ENCODE data around the gene TMEM181. TPM values are rescaled to one million over a fixed set of nuclear protein-coding genes. Genes with fewer than 3 reads are reported as not detected.

The TMEM181 gene
- polyA plus RNA-seq, 2 of the 4 experiments (the other 2 are of a cell fraction): 11.6 to 21.1 TPM

DNA sequence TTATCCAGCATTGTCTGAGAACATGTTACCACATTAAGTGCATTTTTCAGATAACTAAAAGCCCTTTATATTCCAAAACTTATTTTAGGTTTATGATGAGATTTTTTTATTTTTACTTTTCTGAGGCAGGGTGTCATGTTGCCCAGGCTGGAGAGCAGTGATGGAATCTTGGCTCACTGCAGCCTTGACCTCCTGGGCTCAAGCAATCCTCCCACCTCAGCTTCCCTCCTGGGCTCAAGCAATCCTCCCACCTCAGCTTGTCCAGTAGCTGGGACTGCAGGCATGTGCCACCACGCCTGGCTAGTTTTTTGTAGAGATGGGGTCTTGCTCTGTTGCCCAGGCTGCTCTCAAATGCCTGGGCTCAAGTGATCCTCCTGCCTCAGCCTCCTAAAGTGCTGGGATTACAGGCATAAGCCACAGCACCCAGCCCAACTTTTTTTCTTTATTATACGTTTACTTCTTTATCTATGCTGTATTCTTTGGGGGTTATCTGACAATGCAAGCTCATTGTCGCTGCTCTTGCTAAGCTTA is 78.5 kb downstream of the TMEM181 start:
- Histone ChIP-seq H3K9me3 (no peaks in the 10 kb centered on the region), H3K4me3 (no peak overlapping the region), H3K4me2 (no peak overlapping the region), H3K27ac (no peak overlapping the region), H3K4me1 (peaks cover 12% of the 10 kb centered on the region; the same call in 1 of the 3 replicates)
- POLR2A ChIA-PET: no interaction called here
- ATAC-seq (no peak; a peak in 1 of 6 replicates), FAIRE-seq (no peak), DNase-seq (ENCODE audit: low read depth in 1 of 2, low spot score in 1 of 2) (no peak)
- CTCF ChIA-PET: interaction anchor here (0.8 to 1.4 kb wide), 3 partner anchors 8 to 69 kb away, joined by 3 to 5 read pairs (median 4); no protein-coding TSS in a partner anchor
- 88% methylated on average over 3 of the region's 3 CpGs for WGBS (ENCODE audit: missing lambda C conversion rate)
- TF ChIP-seq, protein P1, sequence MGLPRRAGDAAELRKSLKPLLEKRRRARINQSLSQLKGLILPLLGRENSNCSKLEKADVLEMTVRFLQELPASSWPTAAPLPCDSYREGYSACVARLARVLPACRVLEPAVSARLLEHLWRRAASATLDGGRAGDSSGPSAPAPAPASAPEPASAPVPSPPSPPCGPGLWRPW (IDR thresholded peaks at IDR 0.05): no peak
- TF ChIP-seq HEYL (CRISPR knock-in tag; IDR thresholded peaks at IDR 0.05) (no peak), FOSL2 (IDR thresholded peaks at IDR 0.05) (no peak), FOSL2 (CRISPR knock-in tag; IDR thresholded peaks at IDR 0.05) (no peak), CBX8 (IDR thresholded peaks at IDR 0.05) (no peak), RFX5 (IDR thresholded peaks at IDR 0.05) (no peak)
- TF ChIP-seq, protein P2, sequence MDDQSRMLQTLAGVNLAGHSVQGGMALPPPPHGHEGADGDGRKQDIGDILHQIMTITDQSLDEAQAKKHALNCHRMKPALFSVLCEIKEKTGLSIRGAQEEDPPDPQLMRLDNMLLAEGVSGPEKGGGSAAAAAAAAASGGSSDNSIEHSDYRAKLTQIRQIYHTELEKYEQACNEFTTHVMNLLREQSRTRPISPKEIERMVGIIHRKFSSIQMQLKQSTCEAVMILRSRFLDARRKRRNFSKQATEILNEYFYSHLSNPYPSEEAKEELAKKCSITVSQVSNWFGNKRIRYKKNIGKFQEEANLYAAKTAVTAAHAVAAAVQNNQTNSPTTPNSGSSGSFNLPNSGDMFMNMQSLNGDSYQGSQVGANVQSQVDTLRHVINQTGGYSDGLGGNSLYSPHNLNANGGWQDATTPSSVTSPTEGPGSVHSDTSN (IDR thresholded peaks at IDR 0.05): no peak
- TF ChIP-seq, protein P3, sequence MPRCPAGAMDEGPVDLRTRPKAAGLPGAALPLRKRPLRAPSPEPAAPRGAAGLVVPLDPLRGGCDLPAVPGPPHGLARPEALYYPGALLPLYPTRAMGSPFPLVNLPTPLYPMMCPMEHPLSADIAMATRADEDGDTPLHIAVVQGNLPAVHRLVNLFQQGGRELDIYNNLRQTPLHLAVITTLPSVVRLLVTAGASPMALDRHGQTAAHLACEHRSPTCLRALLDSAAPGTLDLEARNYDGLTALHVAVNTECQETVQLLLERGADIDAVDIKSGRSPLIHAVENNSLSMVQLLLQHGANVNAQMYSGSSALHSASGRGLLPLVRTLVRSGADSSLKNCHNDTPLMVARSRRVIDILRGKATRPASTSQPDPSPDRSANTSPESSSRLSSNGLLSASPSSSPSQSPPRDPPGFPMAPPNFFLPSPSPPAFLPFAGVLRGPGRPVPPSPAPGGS (IDR thresholded peaks at IDR 0.05): no peak

DNA sequence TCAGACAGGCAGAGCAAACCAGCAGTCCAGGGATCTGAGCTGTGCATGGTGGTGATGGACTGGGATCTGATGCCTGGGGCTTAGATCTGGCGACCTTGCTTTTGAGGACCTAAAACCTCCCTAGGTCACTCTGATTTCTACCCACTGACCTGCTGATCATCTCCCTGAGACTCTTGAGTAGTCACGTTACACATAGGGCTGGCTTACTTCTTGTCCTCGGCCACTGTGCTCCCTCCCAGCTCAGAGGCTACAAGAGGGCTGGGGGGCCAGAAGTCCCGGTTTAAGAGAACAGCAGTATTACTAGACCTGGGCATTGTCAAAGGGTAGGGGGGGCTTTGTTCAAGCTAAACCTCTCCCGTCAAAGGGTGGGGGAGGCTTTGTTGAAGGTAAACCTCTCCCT is 79.2 kb downstream of the TMEM181 start:
- POLR2A ChIA-PET: no interaction called here
- Histone ChIP-seq H3K4me1 (peaks cover 14% of the 10 kb centered on the region; the same call in 1 of the 3 replicates), H3K4me3 (no peak overlapping the region), H3K9me3 (no peaks in the 10 kb centered on the region), H3K27ac (no peak overlapping the region), H3K4me2 (no peak overlapping the region)
- CTCF ChIA-PET: interaction anchor here (0.8 to 1.4 kb wide), 4 partner anchors 9 to 69 kb away, joined by 3 to 5 read pairs (median 4); no protein-coding TSS in a partner anchor
- TF ChIP-seq MAZ (IDR thresholded peaks at IDR 0.05; ENCODE audit: borderline replicate concordance, low read depth, low read length): no peak
- FAIRE-seq: no peak
- ATAC-seq: peak in 1 of 2 experiments; percentile 24; a peak in 1 of 6 replicates
- DNase-seq (ENCODE audit: low read depth in 1 of 2, low spot score in 1 of 2): no peak
- WGBS (ENCODE audit: missing lambda C conversion rate): 91% methylated on average over 5 of the region's 5 CpGs

DNA sequence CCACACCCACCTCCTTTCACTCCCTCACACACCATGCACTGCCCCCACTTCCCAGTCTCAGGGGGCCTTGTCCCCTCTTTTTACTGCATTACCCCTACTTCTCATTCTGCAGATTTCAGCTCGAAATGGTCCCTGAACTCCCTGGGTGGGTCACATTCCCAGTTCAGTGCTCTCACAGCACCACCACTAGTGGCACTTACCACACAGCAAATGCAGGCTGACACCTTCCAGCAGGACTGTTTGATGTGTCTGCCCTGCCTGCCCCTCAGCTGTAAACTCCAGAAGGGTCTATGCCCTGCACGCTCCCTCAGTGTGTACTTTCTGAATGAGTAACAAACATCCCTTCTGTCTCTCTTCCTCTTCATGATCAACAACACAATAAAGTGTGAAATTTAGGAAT is 80.6 kb downstream of the TMEM181 start:
- FAIRE-seq: no peak

DNA sequence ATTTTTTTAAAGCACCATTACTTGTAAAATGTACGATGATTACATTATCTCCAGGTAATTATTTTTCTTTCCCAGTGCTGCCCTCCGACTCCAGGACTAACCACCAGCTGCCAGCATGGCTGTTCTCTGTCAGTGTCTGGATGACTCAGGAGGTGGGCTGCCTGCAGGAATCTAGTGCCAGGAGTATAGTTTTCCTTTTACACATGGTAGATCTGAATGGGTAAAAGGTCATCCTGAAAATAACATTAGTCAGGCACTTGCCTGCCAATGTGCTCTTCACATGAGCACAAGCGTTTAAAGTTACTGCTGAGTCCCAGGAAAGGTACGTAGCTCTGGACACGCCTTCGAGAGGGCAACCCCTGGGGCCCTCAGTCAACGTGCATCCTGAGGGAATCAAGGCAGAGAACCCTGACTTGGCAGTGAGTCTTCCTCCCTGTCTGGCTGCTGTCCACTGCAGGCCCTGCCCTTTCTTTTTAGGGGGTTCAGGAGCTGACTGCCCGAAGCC is 82.3 kb downstream of the TMEM181 start:
- 94% methylated on average over 3 of the region's 8 CpGs for WGBS (ENCODE audit: missing lambda C conversion rate)
- ATAC-seq: no peak
- ChIA-PET CTCF (interaction anchor here (1.3 kb wide), 1 partner anchor 49 kb away, joined by 3 read pairs; no protein-coding TSS in a partner anchor), POLR2A (no interaction called here)
- no peak overlapping the region for H3K27ac ChIP-seq
- FAIRE-seq: no peak
- TF ChIP-seq FOSB (CRISPR knock-in tag; IDR thresholded peaks at IDR 0.05) (no peak), MYC (IDR thresholded peaks at IDR 0.05; ENCODE audit: borderline replicate concordance, low read length) (no peak), GATA3 (IDR thresholded peaks at IDR 0.05; ENCODE audit: borderline replicate concordance) (no peak)
- no peak overlapping the region for H3K4me3 ChIP-seq
- peaks cover 19% of the 10 kb centered on the region for H3K4me1 ChIP-seq
- H3K4me2 ChIP-seq: peak overlapping the region; percentile 79; the same call in 2 of the 3 replicates
- H3K9me3 ChIP-seq: no peaks in the 10 kb centered on the region
- no peak for DNase-seq (ENCODE audit: low read depth in 1 of 2, low spot score in 1 of 2)

More for the DNA sequence above, 80.6 kb downstream of the TMEM181 start:
- Histone ChIP-seq H3K4me3 (no peak overlapping the region), H3K27ac (no peak overlapping the region), H3K4me1 (peaks cover 18% of the 10 kb centered on the region), H3K4me2 (no peak overlapping the region), H3K9me3 (no peaks in the 10 kb centered on the region)
- POLR2A ChIA-PET: no interaction called here
- ATAC-seq (no peak), DNase-seq (ENCODE audit: low read depth in 1 of 2, low spot score in 1 of 2) (no peak)
- CTCF ChIA-PET: interaction anchor here (0.9 to 1.2 kb wide), 3 partner anchors 10 to 426 kb away, joined by 3 to 4 read pairs (median 3); no protein-coding TSS in a partner anchor
- 88% methylated on average over 2 of the region's 2 CpGs for WGBS (ENCODE audit: missing lambda C conversion rate)
- TF ChIP-seq CBX8 (IDR thresholded peaks at IDR 0.05) (no peak), EP300 (IDR thresholded peaks at IDR 0.05) (no peak), PHF8 (IDR thresholded peaks at IDR 0.05; ENCODE audit: borderline replicate concordance, low read depth) (no peak), TFCP2L1 (CRISPR knock-in tag; IDR thresholded peaks at IDR 0.05) (no peak), TP53 (CRISPR knock-in tag; IDR thresholded peaks at IDR 0.05) (no peak), ZC3H11A (IDR thresholded peaks at IDR 0.05) (no peak), ZFP36 (IDR thresholded peaks at IDR 0.05; ENCODE audit: borderline replicate concordance, partially characterized antibody) (no peak), RARB (CRISPR knock-in tag; IDR thresholded peaks at IDR 0.05) (no peak), HOXA7 (CRISPR knock-in tag; IDR thresholded peaks at IDR 0.05) (no peak), HOXB5 (CRISPR knock-in tag; IDR thresholded peaks at IDR 0.05) (no peak), CEBPB (IDR thresholded peaks at IDR 0.05) (no peak)
